ENCODE data around the gene CPE.
A peak's percentile ranks its signal among the peaks of the same experiment; 100 is the strongest.

Gene CPE

DNA sequence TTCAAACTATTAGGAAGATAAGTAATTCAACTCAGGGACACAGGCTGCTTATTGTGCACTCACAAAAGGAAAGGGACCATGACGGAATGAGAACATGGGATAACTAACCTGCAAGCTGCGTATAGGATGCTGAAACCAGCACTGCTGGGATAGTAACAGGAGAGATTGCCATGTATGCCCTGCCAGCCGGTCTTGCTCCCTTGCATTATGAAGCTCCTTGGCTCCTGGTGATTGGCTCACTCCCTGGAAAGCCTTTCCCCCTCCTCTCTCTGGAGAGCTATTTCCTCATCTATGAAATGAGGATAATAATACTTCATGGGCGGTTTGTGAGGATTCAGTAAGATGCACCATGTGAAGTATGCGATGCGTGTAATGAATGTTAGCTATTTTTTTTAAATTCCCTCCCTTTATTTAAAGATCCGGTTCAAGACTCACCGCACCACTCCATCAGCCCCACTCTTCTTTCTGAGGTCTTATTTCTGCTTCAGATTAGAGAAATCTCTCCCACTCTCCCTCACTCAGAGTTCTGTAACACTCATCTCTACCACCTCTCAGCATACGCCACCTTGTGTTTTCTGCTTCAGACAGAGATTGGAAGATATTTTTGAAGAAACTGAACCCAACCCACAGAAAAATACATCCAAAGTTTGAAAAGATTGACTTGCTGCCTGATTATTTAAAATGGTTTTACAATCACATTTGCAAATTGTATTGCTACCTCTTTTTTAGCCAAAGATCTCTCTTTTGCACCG is 33.0 kb upstream of the CPE start:
- peak; percentile 28; the same call in 2 of the 3 replicates for ATAC-seq

GRCh38 chr4:165347647-165348569 is 30.9 kb upstream of the CPE start:
- TF ChIP-seq CSDC2 (CRISPR knock-in tag; IDR thresholded peaks at IDR 0.05): no peak
- TF ChIP-seq, protein P1, sequence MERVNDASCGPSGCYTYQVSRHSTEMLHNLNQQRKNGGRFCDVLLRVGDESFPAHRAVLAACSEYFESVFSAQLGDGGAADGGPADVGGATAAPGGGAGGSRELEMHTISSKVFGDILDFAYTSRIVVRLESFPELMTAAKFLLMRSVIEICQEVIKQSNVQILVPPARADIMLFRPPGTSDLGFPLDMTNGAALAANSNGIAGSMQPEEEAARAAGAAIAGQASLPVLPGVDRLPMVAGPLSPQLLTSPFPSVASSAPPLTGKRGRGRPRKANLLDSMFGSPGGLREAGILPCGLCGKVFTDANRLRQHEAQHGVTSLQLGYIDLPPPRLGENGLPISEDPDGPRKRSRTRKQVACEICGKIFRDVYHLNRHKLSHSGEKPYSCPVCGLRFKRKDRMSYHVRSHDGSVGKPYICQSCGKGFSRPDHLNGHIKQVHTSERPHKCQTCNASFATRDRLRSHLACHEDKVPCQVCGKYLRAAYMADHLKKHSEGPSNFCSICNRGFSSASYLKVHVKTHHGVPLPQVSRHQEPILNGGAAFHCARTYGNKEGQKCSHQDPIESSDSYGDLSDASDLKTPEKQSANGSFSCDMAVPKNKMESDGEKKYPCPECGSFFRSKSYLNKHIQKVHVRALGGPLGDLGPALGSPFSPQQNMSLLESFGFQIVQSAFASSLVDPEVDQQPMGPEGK (CRISPR knock-in tag; IDR thresholded peaks at IDR 0.05; ENCODE audit: borderline replicate concordance): no peak
- no peak for TF ChIP-seq CREB5 (CRISPR knock-in tag; IDR thresholded peaks at IDR 0.05; ENCODE audit: low read depth)
- TF ChIP-seq ESRRG (CRISPR knock-in tag; IDR thresholded peaks at IDR 0.05): no peak
- TF ChIP-seq POU6F1 (CRISPR knock-in tag; IDR thresholded peaks at IDR 0.05; ENCODE audit: borderline replicate concordance, low read depth): no peak
- no peak for TF ChIP-seq PPARA (CRISPR knock-in tag; IDR thresholded peaks at IDR 0.05; ENCODE audit: borderline replicate concordance)
- TF ChIP-seq BACH2 (CRISPR knock-in tag; IDR thresholded peaks at IDR 0.05; ENCODE audit: borderline replicate concordance): no peak
- no peak for TF ChIP-seq ZNF8 (CRISPR knock-in tag; IDR thresholded peaks at IDR 0.05)
- TF ChIP-seq, protein P2, sequence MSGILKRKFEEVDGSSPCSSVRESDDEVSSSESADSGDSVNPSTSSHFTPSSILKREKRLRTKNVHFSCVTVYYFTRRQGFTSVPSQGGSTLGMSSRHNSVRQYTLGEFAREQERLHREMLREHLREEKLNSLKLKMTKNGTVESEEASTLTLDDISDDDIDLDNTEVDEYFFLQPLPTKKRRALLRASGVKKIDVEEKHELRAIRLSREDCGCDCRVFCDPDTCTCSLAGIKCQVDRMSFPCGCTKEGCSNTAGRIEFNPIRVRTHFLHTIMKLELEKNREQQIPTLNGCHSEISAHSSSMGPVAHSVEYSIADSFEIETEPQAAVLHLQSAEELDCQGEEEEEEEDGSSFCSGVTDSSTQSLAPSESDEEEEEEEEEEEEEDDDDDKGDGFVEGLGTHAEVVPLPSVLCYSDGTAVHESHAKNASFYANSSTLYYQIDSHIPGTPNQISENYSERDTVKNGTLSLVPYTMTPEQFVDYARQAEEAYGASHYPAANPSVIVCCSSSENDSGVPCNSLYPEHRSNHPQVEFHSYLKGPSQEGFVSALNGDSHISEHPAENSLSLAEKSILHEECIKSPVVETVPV (CRISPR knock-in tag; IDR thresholded peaks at IDR 0.05): no peak
- no peak for ATAC-seq

More for the DNA sequence above, 33.0 kb upstream of the CPE start:
- TF ChIP-seq ZFP30 (CRISPR knock-in tag; IDR thresholded peaks at IDR 0.05) (no peak), PPARA (CRISPR knock-in tag; IDR thresholded peaks at IDR 0.05; ENCODE audit: borderline replicate concordance) (no peak), CSDC2 (CRISPR knock-in tag; IDR thresholded peaks at IDR 0.05) (no peak), POU6F1 (CRISPR knock-in tag; IDR thresholded peaks at IDR 0.05; ENCODE audit: borderline replicate concordance, low read depth) (no peak), TSHZ2 (CRISPR knock-in tag; IDR thresholded peaks at IDR 0.05) (no peak), ZNF565 (CRISPR knock-in tag; conservative IDR thresholded peaks at IDR 0.05; ENCODE audit: low read depth) (no peak), ZNF8 (CRISPR knock-in tag; IDR thresholded peaks at IDR 0.05) (no peak), SNAI2 (CRISPR knock-in tag; IDR thresholded peaks at IDR 0.05) (no peak), ISL1 (CRISPR knock-in tag; IDR thresholded peaks at IDR 0.05) (no peak), ARNTL (CRISPR knock-in tag; IDR thresholded peaks at IDR 0.05; ENCODE audit: borderline replicate concordance, low read depth) (no peak), BACH2 (CRISPR knock-in tag; IDR thresholded peaks at IDR 0.05; ENCODE audit: borderline replicate concordance) (no peak), ZNF70 (CRISPR knock-in tag; IDR thresholded peaks at IDR 0.05) (no peak)

All from SK-N-SH treated with all-trans-retinoic acid at 6 μM for 48 hours (cell line).